ENCODE data around the gene LYSMD2. TPM values are rescaled to one million over a fixed set of nuclear protein-coding genes. Genes with fewer than 3 reads are reported as not detected.

Gene LYSMD2
- total and polyA plus RNA-seq, 2 experiments from 2014 or later: 5.4 to 5.9 TPM

DNA sequence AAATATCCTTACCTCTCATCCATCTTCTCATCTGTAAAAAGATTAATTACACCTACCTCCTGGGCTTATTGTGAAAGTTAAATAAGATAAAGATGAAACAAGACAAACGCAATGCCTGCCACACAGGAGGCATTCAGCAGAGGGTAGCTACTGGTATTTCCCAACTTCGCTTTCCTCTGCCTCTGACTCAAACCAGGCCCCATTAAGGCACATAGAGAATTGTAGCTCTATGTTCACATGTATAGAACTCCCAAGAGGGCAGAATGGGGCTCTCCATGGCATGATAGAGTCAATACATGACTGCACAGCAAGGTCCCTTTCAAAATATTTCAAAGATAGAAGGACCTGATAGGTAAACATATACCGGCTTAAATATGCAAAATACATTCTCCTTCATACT is 1.4 kb downstream of the LYSMD2 start (continued):
- TF ChIP-seq ZNF462 (CRISPR knock-in tag; IDR thresholded peaks at IDR 0.05): no peak

GRCh38 chr15:51735228-51736010 is 2.0 kb downstream of the LYSMD2 start:
- H3K27me3 Mint-ChIP-seq (ENCODE audit: insufficient read depth, low read depth, poor library complexity): peaks cover 22% of the 10 kb centered on the region
- ATAC-seq (no peak), DNase-seq (ENCODE audit: low spot score) (no peak)
- Histone ChIP-seq H3K4me2 (no peak overlapping the region), H3K36me3 (ENCODE audit: insufficient read depth) (no peaks in the 10 kb centered on the region), H3K9me2 (ENCODE audit: insufficient read depth) (no peaks in the 10 kb centered on the region), H4K20me1 (replicated peaks; ENCODE audit: insufficient read depth) (no peaks in the 10 kb centered on the region), H3K27me3 (ENCODE audit: insufficient read depth) (peaks cover 42% of the 10 kb centered on the region), H3K27ac (ENCODE audit: low read depth) (no peak overlapping the region), H3K4me3 (no peak overlapping the region), H3F3A (replicated peaks; ENCODE audit: low read depth) (no peaks in the 10 kb centered on the region), H3K79me2 (replicated peaks; ENCODE audit: insufficient read depth) (no peaks in the 10 kb centered on the region), H3K4me1 (ENCODE audit: insufficient read depth) (peaks cover 12% of the 10 kb centered on the region), H2AFZ (no peak overlapping the region)
- TF ChIP-seq, protein P1, sequence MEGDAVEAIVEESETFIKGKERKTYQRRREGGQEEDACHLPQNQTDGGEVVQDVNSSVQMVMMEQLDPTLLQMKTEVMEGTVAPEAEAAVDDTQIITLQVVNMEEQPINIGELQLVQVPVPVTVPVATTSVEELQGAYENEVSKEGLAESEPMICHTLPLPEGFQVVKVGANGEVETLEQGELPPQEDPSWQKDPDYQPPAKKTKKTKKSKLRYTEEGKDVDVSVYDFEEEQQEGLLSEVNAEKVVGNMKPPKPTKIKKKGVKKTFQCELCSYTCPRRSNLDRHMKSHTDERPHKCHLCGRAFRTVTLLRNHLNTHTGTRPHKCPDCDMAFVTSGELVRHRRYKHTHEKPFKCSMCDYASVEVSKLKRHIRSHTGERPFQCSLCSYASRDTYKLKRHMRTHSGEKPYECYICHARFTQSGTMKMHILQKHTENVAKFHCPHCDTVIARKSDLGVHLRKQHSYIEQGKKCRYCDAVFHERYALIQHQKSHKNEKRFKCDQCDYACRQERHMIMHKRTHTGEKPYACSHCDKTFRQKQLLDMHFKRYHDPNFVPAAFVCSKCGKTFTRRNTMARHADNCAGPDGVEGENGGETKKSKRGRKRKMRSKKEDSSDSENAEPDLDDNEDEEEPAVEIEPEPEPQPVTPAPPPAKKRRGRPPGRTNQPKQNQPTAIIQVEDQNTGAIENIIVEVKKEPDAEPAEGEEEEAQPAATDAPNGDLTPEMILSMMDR (conservative IDR thresholded peaks at IDR 0.05; ENCODE audit: low read depth in 2 of 2): peak in 1 of 2 experiments; percentile 33; a peak in 2 of 4 replicates
- no peak for TF ChIP-seq ZNF331 (CRISPR knock-in tag; IDR thresholded peaks at IDR 0.05; ENCODE audit: low read depth)
- H3K9me3 Mint-ChIP-seq: no peaks in the 10 kb centered on the region; the same call in 2 of the 3 replicates
- H3K4me1 Mint-ChIP-seq: peaks cover 20% of the 10 kb centered on the region
- no peaks in the 10 kb centered on the region; the same call in 2 of the 3 replicates for H3K36me3 Mint-ChIP-seq (ENCODE audit: low read depth)
- no peak overlapping the region for H3K27ac Mint-ChIP-seq
- H3K4me3 Mint-ChIP-seq: no peak overlapping the region
